H1 (cell line): ENCODE results near the gene UBE2I. TPM values are rescaled to one million over a fixed set of nuclear protein-coding genes. Genes with fewer than 3 reads are reported as not detected.

ENCODE experiments used
- CTCF ChIA-PET: fragments of 300-600 bp; sonication (Branson Sonifier 250); formaldehyde crosslinking; loops from one replicate; lab custom pipeline; 2021; ENCODE audit not compliant: partially characterized antibody; lab: Charles Lee
- POLR2A ChIA-PET: fragments of 300-600 bp; sonication (Branson Sonifier 250); formaldehyde crosslinking; loops from one replicate; lab custom pipeline; 2021; ENCODE audit warnings: inconsistent platforms; ENCODE audit not compliant: partially characterized antibody; lab: Charles Lee
- DNase-seq, 2 experiments: peaks; one replicate each; pipeline versions ENCODE4 v3.0.0 to v3.0.0-alpha.2; 2010 to 2022; ENCODE audit warnings: low spot score in 2 of 2, low read depth in 1 of 2, mixed read lengths in 1 of 2
- FAIRE-seq: peaks from 2 replicates; lab custom pipeline; 2011; peaks lifted over from hg19 to GRCh38; lab: Jason Lieb, UNC
- H2AFZ ChIP-seq: 2 replicates; pipeline ENCODE4 v1.8.1; 2012; ENCODE audit warnings: low read length, inconsistent platforms
- H2AK5ac ChIP-seq: 2 replicates; pipeline ENCODE4 v1.6.1; 2013; ENCODE audit warnings: low read depth, low read length
- H2BK120ac ChIP-seq: replicated peaks from 2 replicates; pipeline ENCODE3; 2013; ENCODE audit warnings: low read depth, low read length, inconsistent platforms
- H2BK12ac ChIP-seq: 2 replicates; pipeline ENCODE4 v1.6.1; 2013; ENCODE audit warnings: low read depth, low read length
- H2BK15ac ChIP-seq: 2 replicates; pipeline ENCODE4 v1.6.1; 2013; ENCODE audit warnings: low read length
- H2BK20ac ChIP-seq: 2 replicates; pipeline ENCODE4 v1.6.1; 2013; ENCODE audit warnings: low read length
- H2BK5ac ChIP-seq: 2 replicates; pipeline ENCODE4 v1.6.1; 2013; ENCODE audit warnings: low read depth, low read length
- H3K14ac ChIP-seq: 2 replicates; pipeline ENCODE4 v1.6.1; 2013; ENCODE audit warnings: inconsistent platforms; ENCODE audit not compliant: insufficient read length
- H3K18ac ChIP-seq: 2 replicates; pipeline ENCODE4 v1.6.1; 2013; ENCODE audit warnings: low read length; ENCODE audit errors: extremely low read depth
- H3K23ac ChIP-seq: 2 replicates; pipeline ENCODE4 v1.6.1; 2013; ENCODE audit warnings: inconsistent platforms; ENCODE audit not compliant: insufficient read length
- H3K23me2 ChIP-seq: 2 replicates; pipeline ENCODE4 v1.6.1; 2013; ENCODE audit warnings: low read depth, low read length
- H3K27ac ChIP-seq: 2 replicates; pipeline ENCODE4 v1.6.1; 2011; ENCODE audit warnings: low read depth, low read length, inconsistent platforms
- H3K27me3 ChIP-seq, 4 experiments: replicated peaks in 1 of 4; 1 replicate in 1 of 4; 2 replicates in 3 of 4; pipeline versions ENCODE4 v1.6.1 to v1.8.1; 2011 to 2013; ENCODE audit warnings: low read length in 3 of 4, mild to moderate bottlenecking in 3 of 4, inconsistent platforms in 2 of 4, mixed read lengths in 2 of 4, moderate library complexity in 1 of 4; ENCODE audit not compliant: control insufficient read depth in 3 of 4, insufficient read depth in 3 of 4; ENCODE audit errors: extremely low read depth in 1 of 4
- H3K36me3 ChIP-seq, 4 experiments: 2 replicates each; pipeline versions ENCODE4 v1.6.1 to v1.8.1; 2011 to 2013; ENCODE audit warnings: mild to moderate bottlenecking in 4 of 4, low read length in 3 of 4, moderate library complexity in 2 of 4, control low read depth in 1 of 4, inconsistent platforms in 1 of 4; ENCODE audit not compliant: insufficient read depth in 4 of 4, control insufficient read depth in 2 of 4
- H3K4ac ChIP-seq: replicated peaks from 2 replicates; pipeline ENCODE3; 2013; ENCODE audit warnings: low read length, low read depth, mixed read lengths, inconsistent platforms; ENCODE audit not compliant: insufficient read length
- H3K4me1 ChIP-seq, 4 experiments: replicated peaks in 1 of 4; 1 replicate in 1 of 4; 2 replicates in 3 of 4; pipeline versions ENCODE4 v1.6.1 to v1.8.1; 2011 to 2013; ENCODE audit warnings: low read length in 3 of 4, inconsistent platforms in 2 of 4, mixed read lengths in 1 of 4; ENCODE audit not compliant: insufficient read depth in 4 of 4, control insufficient read depth in 3 of 4
- H3K4me2 ChIP-seq, 2 experiments: 2 replicates each; pipeline versions ENCODE4 v1.6.1 to v1.8.1; 2011 to 2013; ENCODE audit warnings: low read depth in 2 of 2, low read length in 2 of 2, control low read depth in 1 of 2, inconsistent platforms in 1 of 2, mild to moderate bottlenecking in 1 of 2; ENCODE audit not compliant: insufficient read depth in 1 of 2
- H3K4me3 ChIP-seq, 4 experiments: fragments of 200-600, 300-600 bp in 1 of 4; sonication (generic), shearing (Covaris generic), sonication (Bioruptor Twin) in 1 of 4; 2 replicates each; pipeline versions ENCODE4 v1.5.1 to v1.8.1; 2011 to 2016; ENCODE audit warnings: low read length in 4 of 4, low read depth in 3 of 4, control low read depth in 2 of 4, inconsistent platforms in 2 of 4, mild to moderate bottlenecking in 2 of 4, mixed read lengths in 1 of 4, moderate library complexity in 1 of 4; ENCODE audit not compliant: insufficient read depth in 2 of 4; ENCODE audit errors: extremely low read depth in 1 of 4
- H3K56ac ChIP-seq: replicated peaks from 2 replicates; pipeline ENCODE3; 2013; ENCODE audit warnings: low read depth, mild to moderate bottlenecking, mixed read lengths, low read length, inconsistent platforms; ENCODE audit not compliant: insufficient read length
- H3K79me1 ChIP-seq: 2 replicates; pipeline ENCODE4 v1.6.1; 2013; ENCODE audit warnings: low read depth, low read length, control low read depth
- H3K79me2 ChIP-seq, 2 experiments: 2 replicates each; pipeline versions ENCODE4 v1.6.1 to v1.8.1; 2012 to 2013; ENCODE audit warnings: low read length in 2 of 2, mild to moderate bottlenecking in 2 of 2, inconsistent platforms in 1 of 2; ENCODE audit not compliant: insufficient read depth in 2 of 2, control insufficient read depth in 1 of 2
- H3K9ac ChIP-seq, 4 experiments: replicated peaks in 1 of 4; 1 replicate in 1 of 4; 2 replicates in 3 of 4; pipeline versions ENCODE4 v1.6.1 to v1.8.1; 2011 to 2013; ENCODE audit warnings: low read depth in 3 of 4, low read length in 3 of 4, control low read depth in 2 of 4, mild to moderate bottlenecking in 2 of 4, moderate library complexity in 2 of 4, inconsistent platforms in 1 of 4; ENCODE audit errors: extremely low read depth in 1 of 4
- H3K9me3 ChIP-seq, 2 experiments: 2 replicates each; pipeline versions ENCODE4 v1.6.1 to v1.8.1; 2012 to 2013; ENCODE audit warnings: mild to moderate bottlenecking in 2 of 2, moderate library complexity in 2 of 2, control low read depth in 1 of 2, inconsistent platforms in 1 of 2, low read depth in 1 of 2, low read length in 1 of 2, mixed read lengths in 1 of 2; ENCODE audit not compliant: insufficient read depth in 2 of 2
- H4K20me1 ChIP-seq, 2 experiments: replicated peaks in 1 of 2; 2 replicates each; pipeline versions ENCODE3 to v1.8.1; 2011 to 2013; ENCODE audit warnings: inconsistent platforms in 2 of 2, low read length in 2 of 2, mild to moderate bottlenecking in 1 of 2; ENCODE audit not compliant: insufficient read depth in 2 of 2, control insufficient read depth in 1 of 2
- H4K5ac ChIP-seq: 2 replicates; pipeline ENCODE4 v1.6.1; 2013; ENCODE audit warnings: low read length, low read depth, mixed read lengths, inconsistent platforms; ENCODE audit not compliant: insufficient read length
- H4K8ac ChIP-seq: 2 replicates; pipeline ENCODE4 v1.8.0; 2013; ENCODE audit warnings: mild to moderate bottlenecking, moderate library complexity, low read length, inconsistent platforms; ENCODE audit not compliant: insufficient read depth; ENCODE audit errors: extremely low read depth
- H4K91ac ChIP-seq: replicated peaks from 2 replicates; pipeline ENCODE3; 2013; ENCODE audit warnings: low read length, mixed read lengths, inconsistent platforms; ENCODE audit not compliant: insufficient read length
- WGBS, 2 experiments: shearing (Covaris generic) in 1 of 2; methylation state at CpG; one replicate each; pipeline versions ENCODE4 v1.1.6 to v1.1.7; 2013 to 2015; ENCODE audit warnings: low lambda C conversion rate in 2 of 2, mixed read lengths in 2 of 2, inconsistent platforms in 1 of 2, low coverage in 1 of 2, missing lambda C conversion rate in 1 of 2; ENCODE audit not compliant: insufficient replicate concordance in 2 of 2, insufficient coverage in 1 of 2, insufficient read length in 1 of 2; ENCODE audit errors: extremely low coverage in 1 of 2, missing lambda C conversion rate in 1 of 2; 5-methylcytosine and 5-hydroxymethylcytosine counted together
- polyA plus RNA-seq, 7 experiments: library from polyadenylated mRNA; depleted of rRNA in 3 of 7; stranded (reverse) in 5 of 7; unstranded in 2 of 7; fragments of >200 nt in 5 of 7; fragments of 200-250 nt in 2 of 7; gene quantifications; 1 replicate in 5 of 7; 2 replicates in 1 of 7; 4 replicates in 1 of 7; pipeline versions ENCODE4 v1.2.1 to v1.2.3, GENCODE V29; 2011 to 2013; ENCODE audit warnings: missing spikeins in 2 of 7, mixed read lengths in 2 of 7
- total RNA-seq: library from RNA; stranded (reverse); fragmentation: NEBNext Ultra II Directional; extraction: Animal tissue kit (Norgen Biotek cat#: 25700); gene quantifications from 2 replicates; pipeline ENCODE4 v1.2.1, GENCODE V29; 2021

Gene UBE2I
- total and polyA plus RNA-seq, 2 of the 8 experiments (the other 6 are each of a cell fraction or from before 2014, with no cell fraction given) = 148 to 268 TPM

GRCh38 chr16:1286513-1287094 is 22.8 kb upstream of the UBE2I start:
- Histone ChIP-seq H3K23me2 (peaks cover 3% of the 10 kb centered on the region; the same call in 1 of the 2 replicates), H3K79me1 (no peaks in the 10 kb centered on the region), H3K14ac (no peak overlapping the region), H3K4me3 (no peak overlapping the region), H4K5ac (no peak overlapping the region), H3K79me2 (no peaks in the 10 kb centered on the region), H3K23ac (no peak overlapping the region), H2BK20ac (no peak overlapping the region), H3K27me3 (peaks cover 7 to 36% (median 25%) of the 10 kb centered on the region in 4 experiments), H2BK15ac (no peak overlapping the region), H3K4ac (no peak overlapping the region), H4K8ac (no peak overlapping the region), H2BK120ac (no peak overlapping the region), H2AK5ac (no peak overlapping the region), H3K56ac (no peak overlapping the region), H2BK5ac (no peak overlapping the region), H3K27ac (no peak overlapping the region), H2BK12ac (no peak overlapping the region), H4K91ac (no peak overlapping the region), H3K4me2 (no peak overlapping the region), H4K20me1 (peaks cover 0 to 2% of the 10 kb centered on the region in 2 experiments), H3K4me1 (peaks cover 3 to 29% (median 19%) of the 10 kb centered on the region in 4 experiments; a peak in 6 of 7 replicates), H2AFZ (no peak overlapping the region), H3K18ac (no peak overlapping the region), H3K36me3 (no peaks in the 10 kb centered on the region), H3K9ac (no peak overlapping the region), H3K9me3 (no peaks in the 10 kb centered on the region)
- whole genome bisulfite sequencing, 2 experiments = 90% methylated on average over 25 of the region's 25 CpGs; no CpG with 5 or more reads in 1 of the 2 experiments
- CTCF ChIA-PET = interaction anchor here (0.5 to 1.7 kb wide), 9 partner anchors 9 to 638 kb away, joined by 3 to 6 read pairs (median 3); no protein-coding TSS in a partner anchor
- FAIRE-seq = no peak
- DNase-seq = no peak
- POLR2A ChIA-PET = interaction anchor here (0.7 to 1.2 kb wide), 2 partner anchors 18 to 48 kb away, joined by 3 read pairs; no protein-coding TSS in a partner anchor
